ENCODE measurements around the gene RCBTB2.

DNA sequence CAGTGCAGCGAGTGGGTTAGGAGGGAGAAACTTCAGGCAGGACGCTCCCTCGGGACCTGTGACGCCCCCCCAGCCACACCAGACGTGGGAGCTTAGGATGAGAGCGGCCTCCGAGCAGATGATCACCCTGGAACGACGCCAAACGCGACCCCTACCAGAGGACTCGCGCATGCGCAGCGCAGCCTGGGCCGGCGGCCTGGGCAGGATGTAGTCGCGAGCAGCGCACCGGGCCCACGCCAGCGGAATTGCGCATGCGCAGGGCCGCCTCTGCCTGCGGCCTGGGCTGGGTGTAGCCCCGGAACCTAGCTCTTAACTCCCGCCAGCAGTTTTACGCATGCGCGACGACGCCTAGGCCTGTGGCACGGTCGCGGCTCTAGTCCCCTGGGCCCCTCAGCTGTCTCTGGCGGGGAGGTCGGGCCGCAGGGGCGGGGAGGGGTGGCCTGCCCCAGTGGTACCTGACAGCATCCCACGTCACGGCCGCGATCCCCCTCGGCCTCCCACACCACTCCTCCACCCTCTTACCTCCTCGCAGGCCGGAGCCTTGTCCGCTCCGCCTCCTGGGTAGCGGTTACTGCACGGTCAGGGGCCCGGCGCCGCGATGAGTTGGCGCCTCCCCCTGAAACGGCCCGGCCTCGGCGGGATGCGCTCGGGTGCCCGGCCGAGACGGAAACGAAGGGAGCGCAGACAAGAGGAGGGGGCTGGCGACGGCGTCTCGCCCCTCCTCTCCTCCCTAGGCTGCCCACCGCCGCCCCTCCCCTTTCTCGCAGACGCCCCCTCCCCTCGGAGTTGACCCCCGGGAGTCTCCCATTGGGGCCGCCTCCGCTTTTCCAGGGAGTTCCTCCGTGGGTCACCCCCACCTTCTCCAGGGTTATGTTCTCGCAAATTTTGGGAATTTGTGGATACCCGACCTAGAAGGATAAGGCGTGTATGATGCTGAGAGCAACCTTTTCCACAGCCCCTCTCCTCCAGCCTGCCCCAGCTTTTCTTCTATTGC lies at the start of gene RCBTB2:
- TF ChIP-seq, protein P1, sequence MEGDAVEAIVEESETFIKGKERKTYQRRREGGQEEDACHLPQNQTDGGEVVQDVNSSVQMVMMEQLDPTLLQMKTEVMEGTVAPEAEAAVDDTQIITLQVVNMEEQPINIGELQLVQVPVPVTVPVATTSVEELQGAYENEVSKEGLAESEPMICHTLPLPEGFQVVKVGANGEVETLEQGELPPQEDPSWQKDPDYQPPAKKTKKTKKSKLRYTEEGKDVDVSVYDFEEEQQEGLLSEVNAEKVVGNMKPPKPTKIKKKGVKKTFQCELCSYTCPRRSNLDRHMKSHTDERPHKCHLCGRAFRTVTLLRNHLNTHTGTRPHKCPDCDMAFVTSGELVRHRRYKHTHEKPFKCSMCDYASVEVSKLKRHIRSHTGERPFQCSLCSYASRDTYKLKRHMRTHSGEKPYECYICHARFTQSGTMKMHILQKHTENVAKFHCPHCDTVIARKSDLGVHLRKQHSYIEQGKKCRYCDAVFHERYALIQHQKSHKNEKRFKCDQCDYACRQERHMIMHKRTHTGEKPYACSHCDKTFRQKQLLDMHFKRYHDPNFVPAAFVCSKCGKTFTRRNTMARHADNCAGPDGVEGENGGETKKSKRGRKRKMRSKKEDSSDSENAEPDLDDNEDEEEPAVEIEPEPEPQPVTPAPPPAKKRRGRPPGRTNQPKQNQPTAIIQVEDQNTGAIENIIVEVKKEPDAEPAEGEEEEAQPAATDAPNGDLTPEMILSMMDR (IDR thresholded peaks at IDR 0.05), result no peak
- peak; percentile 74 to 91 for TF ChIP-seq POLR2A (IDR thresholded peaks at IDR 0.05)
